ENCODE data around the gene AKT1S1. TPM values are rescaled to one million over a fixed set of nuclear protein-coding genes. Genes with fewer than 3 reads are reported as not detected.

Gene AKT1S1
- total and polyA plus RNA-seq, 7 donors, result 48.0 to 103 (median 57.7) TPM

DNA sequence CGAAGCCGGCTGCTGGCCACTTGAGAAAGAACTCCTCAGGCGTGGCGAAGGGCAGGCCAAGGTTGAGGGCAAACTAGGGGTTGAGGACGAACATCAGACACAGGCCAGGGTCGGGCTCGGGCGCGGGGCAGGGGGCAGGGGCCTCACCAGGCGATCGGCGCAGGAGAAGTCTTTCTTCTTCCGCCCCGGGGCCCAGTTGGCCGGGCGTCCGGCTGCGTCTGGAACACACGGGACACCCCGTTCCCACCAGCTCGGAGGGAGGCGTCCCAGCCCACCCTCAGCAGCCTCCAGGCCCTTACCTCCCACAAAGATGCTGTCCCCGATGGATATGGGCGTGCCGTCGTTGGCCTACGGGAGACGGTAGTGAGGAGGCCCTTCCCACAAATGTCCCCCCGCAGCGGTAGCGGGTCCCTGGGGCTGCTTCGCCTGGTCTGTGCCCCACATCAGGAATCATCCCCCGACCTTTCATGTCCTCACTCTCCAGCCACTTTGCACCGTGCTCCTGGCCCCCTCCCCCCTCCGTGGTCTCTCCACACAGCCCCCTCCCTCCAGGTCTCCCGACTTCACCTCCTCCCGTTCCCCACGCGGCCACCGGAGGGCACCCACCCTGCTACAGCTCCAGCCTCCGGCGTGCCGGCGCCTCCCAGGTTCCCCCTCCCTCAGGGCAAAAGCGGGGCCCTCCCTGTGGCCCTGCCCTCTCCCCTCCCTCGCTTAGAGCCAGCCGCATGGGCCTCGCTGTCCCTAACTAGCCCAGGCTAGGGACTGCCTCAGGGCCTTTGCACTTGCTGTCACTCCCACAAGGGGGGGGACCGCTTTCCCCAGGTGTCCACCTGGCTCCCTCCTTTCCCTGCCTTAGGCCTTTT, 14.5 kb downstream of the AKT1S1 start:
- H3K9me3 ChIP-seq, result no peaks in the 10 kb centered on the region
- H3K4me3 ChIP-seq, result no peak overlapping the region
- no peak overlapping the region for H3K27ac ChIP-seq
- WGBS, 3 donors, result 76 to 78% (median 77%) methylated on average over 48 to 49 of the region's 49 CpGs
- H3K4me1 ChIP-seq, result peaks cover 19% of the 10 kb centered on the region
- TF ChIP-seq, protein P1, sequence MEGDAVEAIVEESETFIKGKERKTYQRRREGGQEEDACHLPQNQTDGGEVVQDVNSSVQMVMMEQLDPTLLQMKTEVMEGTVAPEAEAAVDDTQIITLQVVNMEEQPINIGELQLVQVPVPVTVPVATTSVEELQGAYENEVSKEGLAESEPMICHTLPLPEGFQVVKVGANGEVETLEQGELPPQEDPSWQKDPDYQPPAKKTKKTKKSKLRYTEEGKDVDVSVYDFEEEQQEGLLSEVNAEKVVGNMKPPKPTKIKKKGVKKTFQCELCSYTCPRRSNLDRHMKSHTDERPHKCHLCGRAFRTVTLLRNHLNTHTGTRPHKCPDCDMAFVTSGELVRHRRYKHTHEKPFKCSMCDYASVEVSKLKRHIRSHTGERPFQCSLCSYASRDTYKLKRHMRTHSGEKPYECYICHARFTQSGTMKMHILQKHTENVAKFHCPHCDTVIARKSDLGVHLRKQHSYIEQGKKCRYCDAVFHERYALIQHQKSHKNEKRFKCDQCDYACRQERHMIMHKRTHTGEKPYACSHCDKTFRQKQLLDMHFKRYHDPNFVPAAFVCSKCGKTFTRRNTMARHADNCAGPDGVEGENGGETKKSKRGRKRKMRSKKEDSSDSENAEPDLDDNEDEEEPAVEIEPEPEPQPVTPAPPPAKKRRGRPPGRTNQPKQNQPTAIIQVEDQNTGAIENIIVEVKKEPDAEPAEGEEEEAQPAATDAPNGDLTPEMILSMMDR (IDR thresholded peaks at IDR 0.05), result no peak
- ATAC-seq (no peak), DNase-seq (peak in 1 of 2 donors; percentile 61)
- no peaks in the 10 kb centered on the region for H3K27me3 ChIP-seq (ENCODE audit: insufficient read depth in 3 of 3, low read length in 2 of 3)
- intact Hi-C loops (cut with DNase I), result no loop called here
- H3K36me3 ChIP-seq (ENCODE audit: insufficient read depth in 1 of 2, low read depth in 1 of 2), result peaks cover 4 to 69% of the 10 kb centered on the region in 2 donors

DNA sequence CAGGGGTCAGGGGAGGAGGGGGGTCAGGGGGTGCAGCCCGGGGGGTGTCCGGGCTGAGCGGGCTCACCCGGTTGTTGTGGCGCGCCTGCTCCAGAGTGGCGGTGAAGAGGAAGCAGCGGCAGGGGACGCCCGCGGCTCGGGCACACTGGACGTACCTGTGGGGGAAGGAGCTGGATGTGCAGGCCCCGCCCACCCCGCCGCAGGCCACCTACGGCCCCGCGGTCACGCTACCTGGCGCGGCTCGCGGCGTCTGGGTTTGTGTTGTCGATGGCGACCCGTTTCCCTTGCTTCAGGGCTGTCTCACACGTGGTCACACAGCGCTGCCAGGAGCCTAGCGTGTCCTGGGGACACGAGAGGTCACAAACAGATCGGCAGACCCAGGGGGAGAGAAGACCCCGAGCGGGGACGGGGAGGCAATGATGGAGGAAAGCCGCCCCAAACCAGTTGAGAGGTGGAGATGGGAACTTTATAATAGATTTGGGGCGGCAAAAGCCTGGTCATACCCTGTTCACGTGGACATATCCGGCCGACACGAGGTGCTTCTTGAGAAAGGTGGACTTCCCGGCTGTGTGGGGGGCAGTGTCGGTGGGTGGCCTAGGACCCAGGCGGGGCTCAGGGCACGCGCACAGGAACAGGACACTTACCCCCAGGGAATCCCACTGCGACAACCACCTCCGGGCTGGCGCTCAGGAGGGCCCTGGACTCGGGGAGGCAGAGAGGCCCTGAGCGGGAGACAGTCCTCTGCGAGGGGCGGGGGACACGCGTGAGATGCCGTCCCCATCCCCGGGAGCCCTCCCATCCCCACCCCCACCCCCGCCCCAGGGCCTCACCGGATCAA, 15.4 kb downstream of the AKT1S1 start:
- no peaks in the 10 kb centered on the region for H3K27me3 ChIP-seq (ENCODE audit: insufficient read depth in 3 of 3, low read length in 2 of 3)
- DNase-seq, result peak in 1 of 2 donors; percentile 56
- no peaks in the 10 kb centered on the region for H3K9me3 ChIP-seq
- WGBS, 3 donors, result 77 to 85% (median 80%) methylated on average over 56 to 60 of the region's 60 CpGs
- H3K4me1 ChIP-seq, result peaks cover 19% of the 10 kb centered on the region
- TF ChIP-seq, protein P1 (IDR thresholded peaks at IDR 0.05), result no peak
- H3K36me3 ChIP-seq (ENCODE audit: insufficient read depth in 1 of 2, low read depth in 1 of 2), result peaks cover 4 to 78% of the 10 kb centered on the region in 2 donors
- ATAC-seq, result no peak
- intact Hi-C loops (cut with DNase I), result no loop called here
- H3K4me3 ChIP-seq, result no peak overlapping the region
- peak overlapping the region; percentile 16 for H3K27ac ChIP-seq

DNA sequence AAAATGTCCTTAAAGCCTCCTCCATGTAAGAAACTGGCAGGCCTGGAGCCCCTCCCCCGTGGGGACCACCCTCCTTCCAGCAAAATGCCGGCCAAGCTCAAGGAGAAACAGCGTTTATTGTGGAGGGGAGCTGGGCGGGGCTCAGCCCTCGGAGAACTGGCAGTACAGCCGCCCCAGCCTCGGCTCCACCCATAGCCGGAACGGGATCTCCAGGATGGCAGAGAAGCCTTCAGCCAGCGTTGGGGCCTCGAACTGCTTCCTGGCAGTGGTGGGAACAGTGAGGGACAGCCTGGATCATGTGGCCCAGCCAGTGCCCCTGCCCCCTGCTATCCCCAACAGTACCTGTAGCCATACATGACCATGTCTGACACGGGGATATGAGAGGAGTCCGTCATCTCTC, 16.0 kb downstream of the AKT1S1 start:
- DNase-seq (peak in 1 of 2 donors; percentile 76), ATAC-seq (peak in 2 of 4 donors; percentile 21 to 35)
- Histone ChIP-seq H3K36me3 (ENCODE audit: insufficient read depth in 1 of 2, low read depth in 1 of 2) (peaks cover 5 to 84% of the 10 kb centered on the region in 2 donors), H3K9me3 (no peaks in the 10 kb centered on the region), H3K4me3 (no peak overlapping the region), H3K27me3 (ENCODE audit: insufficient read depth in 3 of 3, low read length in 2 of 3) (no peaks in the 10 kb centered on the region), H3K4me1 (peaks cover 13% of the 10 kb centered on the region), H3K27ac (no peak overlapping the region)
- intact Hi-C loops (cut with DNase I), result no loop called here
- 39 to 54% (median 48%) methylated on average over 12 to 13 of the region's 13 CpGs for WGBS, 3 donors
- TF ChIP-seq, protein P1 (IDR thresholded peaks at IDR 0.05), result no peak

DNA sequence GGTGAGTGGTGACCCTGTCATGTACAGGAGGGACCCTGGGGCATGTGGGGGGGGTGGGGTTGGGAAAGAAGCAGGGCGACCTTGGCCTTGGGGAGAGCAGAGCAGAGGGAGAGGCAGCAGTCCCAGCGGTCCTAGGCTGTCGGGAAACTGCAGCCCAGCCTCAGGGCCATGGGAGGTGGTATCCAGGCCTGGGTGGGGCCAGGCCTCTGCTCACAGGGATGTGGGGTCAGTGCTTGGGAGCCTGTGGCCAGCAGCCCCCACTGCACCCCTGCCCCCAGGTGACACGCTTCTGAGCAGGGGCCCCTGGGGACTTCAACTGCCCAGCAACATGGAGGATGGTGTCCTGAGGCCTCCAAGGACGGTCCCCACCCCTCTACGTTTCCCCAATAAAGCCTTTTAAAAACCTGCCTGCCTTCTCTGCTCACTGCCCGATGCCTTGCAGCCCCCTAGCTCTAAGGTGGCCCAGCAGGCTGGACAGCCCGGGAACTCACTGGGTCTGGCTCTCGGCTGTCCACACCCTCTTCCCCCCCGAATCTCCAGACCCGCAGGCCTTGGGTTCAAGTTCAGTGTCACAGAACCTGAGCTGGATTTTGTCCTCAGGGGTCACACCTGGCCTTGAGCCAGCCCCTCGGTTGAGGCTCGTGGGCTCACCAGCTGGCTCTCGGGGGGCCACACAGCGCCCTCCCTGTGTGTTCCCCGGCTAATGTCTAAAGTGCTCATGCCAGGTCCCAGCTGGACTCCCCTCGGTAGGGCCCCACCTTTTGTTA, 16.6 kb downstream of the AKT1S1 start:
- H3K27ac ChIP-seq, result no peak overlapping the region
- peaks cover 8% of the 10 kb centered on the region for H3K4me1 ChIP-seq
- DNase-seq, result no peak
- peak in 1 of 4 donors; percentile 4 for ATAC-seq
- intact Hi-C loops (cut with DNase I), result loop anchor here in 1 of 2 donors (1.0 kb wide), 1 partner anchor 19 kb away; no protein-coding TSS in a partner anchor
- peaks cover 7 to 90% of the 10 kb centered on the region in 2 donors for H3K36me3 ChIP-seq (ENCODE audit: insufficient read depth in 1 of 2, low read depth in 1 of 2)
- TF ChIP-seq, protein P1 (IDR thresholded peaks at IDR 0.05), result no peak
- H3K27me3 ChIP-seq (ENCODE audit: insufficient read depth in 3 of 3, low read length in 2 of 3), result no peaks in the 10 kb centered on the region
- no peak overlapping the region for H3K4me3 ChIP-seq
- no peaks in the 10 kb centered on the region for H3K9me3 ChIP-seq
- 71 to 73% (median 72%) methylated on average over 16 to 17 of the region's 17 CpGs for WGBS, 3 donors

Measured in psoas muscle (tissue), 8 donors.